IPS-NIHi7 (cell line): ENCODE data around the gene IGHMBP2.
"Not testable (repeated sequence)": the region's sequence is repeated elsewhere in the genome, so short reads cannot be mapped to it uniquely, and the experiment has no call there.

Experiments used
- DNase-seq: peaks from one replicate; pipeline ENCODE4 v3.0.0; 2012; ENCODE audit warnings: mixed read lengths; ENCODE audit errors: extremely low spot score

The IGHMBP2 gene

GRCh38 chr11:68903288-68904247 is at the start of gene IGHMBP2, which contains the start of gene MRPL21:
IGHMBP2 (plus strand) TSS chr11:68903891; CDS start chr11:68903953, 62 bp downstream.
MRPL21 (minus strand) TSS chr11:68903832; CDS start chr11:68903810, 22 bp downstream.
- DNase-seq: peak; percentile 97

GRCh38 chr11:68854273-68854958 is 49.3 kb upstream of the IGHMBP2 start:
- no peak for DNase-seq

- peak; percentile 69 for DNase-seq
These were observed 48.3 kb upstream of the IGHMBP2 start for GRCh38 chr11:68855205-68855981.

GRCh38 chr11:68856425-68857030 is 47.2 kb upstream of the IGHMBP2 start:
- not testable (repeated sequence) for DNase-seq

- DNase-seq: no peak
These were observed 46.6 kb upstream of the IGHMBP2 start for GRCh38 chr11:68857037-68857586.

GRCh38 chr11:68859123-68859522 is 44.6 kb upstream of the IGHMBP2 start:
- no peak for DNase-seq

GRCh38 chr11:68862421-68862820 is 41.3 kb upstream of the IGHMBP2 start:
- DNase-seq: no peak

GRCh38 chr11:68863553-68864265 is 40.0 kb upstream of the IGHMBP2 start:
- no peak for DNase-seq

GRCh38 chr11:68865241-68865640 is 38.5 kb upstream of the IGHMBP2 start:
- no peak for DNase-seq

- DNase-seq: peak; percentile 8
These were observed 36.6 kb upstream of the IGHMBP2 start for GRCh38 chr11:68867066-68867465.

- peak; percentile 10 for DNase-seq
These were observed 35.4 kb upstream of the IGHMBP2 start for GRCh38 chr11:68868221-68868835.

- peak; percentile 14 for DNase-seq
These were observed 33.2 kb upstream of the IGHMBP2 start for GRCh38 chr11:68870470-68870869.

GRCh38 chr11:68872216-68873003 is 31.3 kb upstream of the IGHMBP2 start:
- DNase-seq: no peak

- DNase-seq: peak; percentile 10
These were observed 25.7 kb upstream of the IGHMBP2 start for GRCh38 chr11:68878022-68878421.

- DNase-seq: no peak
These were observed 22.8 kb upstream of the IGHMBP2 start for GRCh38 chr11:68880851-68881250.

- DNase-seq: no peak
These were observed 22.4 kb upstream of the IGHMBP2 start for GRCh38 chr11:68881320-68881719.

- DNase-seq: no peak
These were observed 21.3 kb upstream of the IGHMBP2 start for GRCh38 chr11:68882391-68882790.

- not testable (repeated sequence) for DNase-seq
These were observed 18.9 kb upstream of the IGHMBP2 start for GRCh38 chr11:68884827-68885226.

- DNase-seq: peak; percentile 88
These were observed 13.7 kb upstream of the IGHMBP2 start for GRCh38 chr11:68889948-68890446.
